ENCODE measurements around the gene CAPNS2. TPM values are rescaled to one million over a fixed set of nuclear protein-coding genes. Genes with fewer than 3 reads are reported as not detected.

Gene CAPNS2
- total RNA-seq, 2 experiments from 2014 or later: not detected

- Mint-ChIP-seq H3K9me3 (ENCODE audit: insufficient read depth) (no peaks in the 10 kb centered on the region), H3K4me1 (ENCODE audit: low read depth) (no peaks in the 10 kb centered on the region), H3K36me3 (ENCODE audit: low read depth) (no peaks in the 10 kb centered on the region), H3K27me3 (ENCODE audit: low read depth) (no peaks in the 10 kb centered on the region), H3K27ac (no peak overlapping the region), H3K4me3 (no peak overlapping the region)
- DNase-seq (no peak), ATAC-seq (no peak)
- POLR2A ChIA-PET: no interaction called here
- CTCF ChIA-PET: no interaction called here
Observed at GRCh38 chr16:55543472-55543871, 23.0 kb upstream of the CAPNS2 start.

GRCh38 chr16:55552621-55553020 is 13.9 kb upstream of the CAPNS2 start:
- ATAC-seq (no peak), DNase-seq (no peak)
- Mint-ChIP-seq H3K4me3 (no peak overlapping the region), H3K36me3 (ENCODE audit: low read depth) (no peaks in the 10 kb centered on the region), H3K27ac (no peak overlapping the region), H3K9me3 (ENCODE audit: insufficient read depth) (no peaks in the 10 kb centered on the region), H3K27me3 (ENCODE audit: low read depth) (peaks cover 5% of the 10 kb centered on the region), H3K4me1 (ENCODE audit: low read depth) (no peaks in the 10 kb centered on the region)
- CTCF ChIA-PET: no interaction called here
- POLR2A ChIA-PET: no interaction called here

GRCh38 chr16:55555436-55555835 is 11.0 kb upstream of the CAPNS2 start:
- DNase-seq: no peak
- CTCF ChIA-PET: no interaction called here
- POLR2A ChIA-PET: no interaction called here
- no peak overlapping the region for H3K4me3 Mint-ChIP-seq
- H3K4me1 Mint-ChIP-seq (ENCODE audit: low read depth): no peaks in the 10 kb centered on the region
- H3K9me3 Mint-ChIP-seq (ENCODE audit: insufficient read depth): no peaks in the 10 kb centered on the region
- H3K27me3 Mint-ChIP-seq (ENCODE audit: low read depth): no peaks in the 10 kb centered on the region
- no peak for ATAC-seq
- H3K27ac Mint-ChIP-seq: no peak overlapping the region
- no peaks in the 10 kb centered on the region for H3K36me3 Mint-ChIP-seq (ENCODE audit: low read depth)

- ChIA-PET POLR2A (no interaction called here), CTCF (no interaction called here)
- H3K9me3 Mint-ChIP-seq (ENCODE audit: insufficient read depth): no peaks in the 10 kb centered on the region
- no peak for ATAC-seq
- DNase-seq: no peak
- no peak overlapping the region for H3K4me3 Mint-ChIP-seq
- no peaks in the 10 kb centered on the region for H3K27me3 Mint-ChIP-seq (ENCODE audit: low read depth)
- no peak overlapping the region for H3K27ac Mint-ChIP-seq
- no peaks in the 10 kb centered on the region for H3K4me1 Mint-ChIP-seq (ENCODE audit: low read depth)
- H3K36me3 Mint-ChIP-seq (ENCODE audit: low read depth): no peaks in the 10 kb centered on the region
Observed at GRCh38 chr16:55557186-55557585, 9.3 kb upstream of the CAPNS2 start.

GRCh38 chr16:55559233-55559632 is 7.3 kb upstream of the CAPNS2 start:
- ChIA-PET CTCF (no interaction called here), POLR2A (interaction anchor here (0.5 kb wide), 1 partner anchor 880 kb away, joined by 3 read pairs; no protein-coding TSS in a partner anchor)
- no peak overlapping the region for H3K4me3 Mint-ChIP-seq
- H3K36me3 Mint-ChIP-seq (ENCODE audit: low read depth): no peaks in the 10 kb centered on the region
- H3K27ac Mint-ChIP-seq: no peak overlapping the region
- H3K9me3 Mint-ChIP-seq (ENCODE audit: insufficient read depth): no peaks in the 10 kb centered on the region
- ATAC-seq (no peak), DNase-seq (no peak)
- H3K27me3 Mint-ChIP-seq (ENCODE audit: low read depth): peaks cover 2% of the 10 kb centered on the region
- H3K4me1 Mint-ChIP-seq (ENCODE audit: low read depth): no peaks in the 10 kb centered on the region

GRCh38 chr16:55559933-55560516 is 6.5 kb upstream of the CAPNS2 start:
- H3K36me3 Mint-ChIP-seq (ENCODE audit: low read depth): no peaks in the 10 kb centered on the region
- no peak overlapping the region for H3K4me3 Mint-ChIP-seq
- ATAC-seq: no peak
- ChIA-PET POLR2A (no interaction called here), CTCF (no interaction called here)
- no peaks in the 10 kb centered on the region for H3K4me1 Mint-ChIP-seq (ENCODE audit: low read depth)
- no peaks in the 10 kb centered on the region for H3K9me3 Mint-ChIP-seq (ENCODE audit: insufficient read depth)
- DNase-seq: no peak
- H3K27me3 Mint-ChIP-seq (ENCODE audit: low read depth): peaks cover 2% of the 10 kb centered on the region
- no peak overlapping the region for H3K27ac Mint-ChIP-seq

- CTCF ChIA-PET: interaction anchor here (0.6 to 1.2 kb wide), 2 partner anchors 25 to 97 kb away, joined by 3 to 5 read pairs; no protein-coding TSS in a partner anchor
- ATAC-seq (no peak), DNase-seq (no peak)
- H3K4me1 Mint-ChIP-seq (ENCODE audit: low read depth): no peaks in the 10 kb centered on the region
- no peaks in the 10 kb centered on the region for H3K36me3 Mint-ChIP-seq (ENCODE audit: low read depth)
- no peak overlapping the region for H3K4me3 Mint-ChIP-seq
- H3K9me3 Mint-ChIP-seq (ENCODE audit: insufficient read depth): no peaks in the 10 kb centered on the region
- peaks cover 2% of the 10 kb centered on the region for H3K27me3 Mint-ChIP-seq (ENCODE audit: low read depth)
- POLR2A ChIA-PET: no interaction called here
- no peak overlapping the region for H3K27ac Mint-ChIP-seq
Observed at GRCh38 chr16:55561319-55561848, 5.1 kb upstream of the CAPNS2 start.

- Mint-ChIP-seq H3K36me3 (ENCODE audit: low read depth) (no peaks in the 10 kb centered on the region), H3K27ac (no peak overlapping the region), H3K9me3 (ENCODE audit: insufficient read depth) (no peaks in the 10 kb centered on the region), H3K27me3 (ENCODE audit: low read depth) (peaks cover 2% of the 10 kb centered on the region), H3K4me3 (no peak overlapping the region), H3K4me1 (ENCODE audit: low read depth) (no peaks in the 10 kb centered on the region)
- DNase-seq (no peak), ATAC-seq (no peak)
- ChIA-PET POLR2A (no interaction called here), CTCF (no interaction called here)
Observed at GRCh38 chr16:55562936-55563335, 3.5 kb upstream of the CAPNS2 start.

- H3K27me3 Mint-ChIP-seq (ENCODE audit: low read depth): peaks cover 2% of the 10 kb centered on the region
- ChIA-PET CTCF (no interaction called here), POLR2A (no interaction called here)
- H3K4me1 Mint-ChIP-seq (ENCODE audit: low read depth): no peaks in the 10 kb centered on the region
- ATAC-seq (no peak), DNase-seq (no peak)
- no peaks in the 10 kb centered on the region for H3K9me3 Mint-ChIP-seq (ENCODE audit: insufficient read depth)
- H3K4me3 Mint-ChIP-seq: no peak overlapping the region
- no peaks in the 10 kb centered on the region for H3K36me3 Mint-ChIP-seq (ENCODE audit: low read depth)
- H3K27ac Mint-ChIP-seq: no peak overlapping the region
Observed at GRCh38 chr16:55563797-55564196, 2.7 kb upstream of the CAPNS2 start.

- ChIA-PET POLR2A (no interaction called here), CTCF (no interaction called here)
- ATAC-seq (no peak), DNase-seq (no peak)
- no peaks in the 10 kb centered on the region for H3K9me3 Mint-ChIP-seq (ENCODE audit: insufficient read depth)
- peaks cover 2% of the 10 kb centered on the region for H3K27me3 Mint-ChIP-seq (ENCODE audit: low read depth)
- no peaks in the 10 kb centered on the region for H3K4me1 Mint-ChIP-seq (ENCODE audit: low read depth)
- H3K4me3 Mint-ChIP-seq: no peak overlapping the region
- H3K36me3 Mint-ChIP-seq (ENCODE audit: low read depth): no peaks in the 10 kb centered on the region
- H3K27ac Mint-ChIP-seq: no peak overlapping the region
Observed at GRCh38 chr16:55565086-55565485, 1.4 kb upstream of the CAPNS2 start.

- ATAC-seq (no peak), DNase-seq (no peak)
- H3K27me3 Mint-ChIP-seq (ENCODE audit: low read depth): peaks cover 2% of the 10 kb centered on the region
- H3K27ac Mint-ChIP-seq: no peak overlapping the region
- ChIA-PET CTCF (no interaction called here), POLR2A (no interaction called here)
- H3K9me3 Mint-ChIP-seq (ENCODE audit: insufficient read depth): no peaks in the 10 kb centered on the region
- H3K4me1 Mint-ChIP-seq (ENCODE audit: low read depth): no peaks in the 10 kb centered on the region
- H3K36me3 Mint-ChIP-seq (ENCODE audit: low read depth): no peaks in the 10 kb centered on the region
- H3K4me3 Mint-ChIP-seq: no peak overlapping the region
Observed at GRCh38 chr16:55567382-55567781, 898 bp downstream of the CAPNS2 start.

- Mint-ChIP-seq H3K36me3 (ENCODE audit: low read depth) (no peaks in the 10 kb centered on the region), H3K9me3 (ENCODE audit: insufficient read depth) (no peaks in the 10 kb centered on the region), H3K4me3 (no peak overlapping the region), H3K27ac (no peak overlapping the region), H3K27me3 (ENCODE audit: low read depth) (peaks cover 2% of the 10 kb centered on the region), H3K4me1 (ENCODE audit: low read depth) (no peaks in the 10 kb centered on the region)
- DNase-seq (no peak), ATAC-seq (no peak)
- ChIA-PET CTCF (no interaction called here), POLR2A (no interaction called here)
Observed at GRCh38 chr16:55568207-55568606, 1.7 kb downstream of the CAPNS2 start.

GRCh38 chr16:55569025-55569424 is 2.5 kb downstream of the CAPNS2 start:
- H3K36me3 Mint-ChIP-seq (ENCODE audit: low read depth): no peaks in the 10 kb centered on the region
- no peak overlapping the region for H3K27ac Mint-ChIP-seq
- H3K4me1 Mint-ChIP-seq (ENCODE audit: low read depth): no peaks in the 10 kb centered on the region
- ATAC-seq (no peak), DNase-seq (no peak)
- H3K27me3 Mint-ChIP-seq (ENCODE audit: low read depth): peaks cover 2% of the 10 kb centered on the region
- no peak overlapping the region for H3K4me3 Mint-ChIP-seq
- POLR2A ChIA-PET: no interaction called here
- CTCF ChIA-PET: no interaction called here
- H3K9me3 Mint-ChIP-seq (ENCODE audit: insufficient read depth): no peaks in the 10 kb centered on the region

All from activated CD8-positive, alpha-beta T cell treated with anti-CD3 and anti-CD28 coated beads, Interleukin-2, amount 10 ng/mL, durations not matched to agents 7 days and 5 days (primary cell).